ENCODE data around the gene VPS26B.

DNA sequence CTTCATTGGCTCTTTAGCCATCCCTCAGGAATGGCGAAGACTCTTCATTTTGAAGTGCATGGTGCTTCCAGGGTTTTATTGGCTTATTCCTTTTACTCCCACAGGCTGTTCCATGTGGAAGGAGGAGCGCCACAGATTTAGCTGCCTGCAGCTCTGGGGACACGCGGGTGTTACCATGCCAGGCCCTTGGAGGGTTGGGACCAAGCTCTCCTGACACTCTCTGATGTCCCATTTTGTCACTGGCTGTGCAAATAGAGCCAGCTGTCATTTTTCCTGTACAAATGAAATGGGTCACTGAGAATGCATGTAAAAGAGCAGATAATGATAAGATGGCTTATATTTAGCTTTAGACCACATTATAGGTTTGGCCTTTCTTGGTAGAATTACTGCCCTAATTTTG is 19.4 kb downstream of the VPS26B start:
- TF ChIP-seq CTCF (IDR thresholded peaks at IDR 0.05; ENCODE audit: low read depth, low read length) = no peak
- TF ChIP-seq POLR2A (IDR thresholded peaks at IDR 0.05; ENCODE audit: extremely low read depth, insufficient read length) = no peak
- no peak for TF ChIP-seq MYC (IDR thresholded peaks at IDR 0.05; ENCODE audit: low read depth, low read length)
- no peak for TF ChIP-seq MAX (IDR thresholded peaks at IDR 0.05; ENCODE audit: low read depth, low read length)

All from NB4 (cell line).